ENCODE measurements around the gene COL15A1.

Gene COL15A1

GRCh38 chr9:99079542-99079941 lies 135.8 kb downstream of the COL15A1 start:
- no peak for DNase-seq (ENCODE audit: low spot score)
- no peak overlapping the region for H3K27ac ChIP-seq
- TF ChIP-seq CTCF (IDR thresholded peaks at IDR 0.05) = no peak
- H3K4me3 ChIP-seq = no peak overlapping the region

GRCh38 chr9:99083051-99083450 lies 139.3 kb downstream of the COL15A1 start:
- H3K27ac ChIP-seq = no peak overlapping the region
- DNase-seq (ENCODE audit: low spot score) = no peak
- no peak for TF ChIP-seq CTCF (IDR thresholded peaks at IDR 0.05)
- no peak overlapping the region for H3K4me3 ChIP-seq

DNA sequence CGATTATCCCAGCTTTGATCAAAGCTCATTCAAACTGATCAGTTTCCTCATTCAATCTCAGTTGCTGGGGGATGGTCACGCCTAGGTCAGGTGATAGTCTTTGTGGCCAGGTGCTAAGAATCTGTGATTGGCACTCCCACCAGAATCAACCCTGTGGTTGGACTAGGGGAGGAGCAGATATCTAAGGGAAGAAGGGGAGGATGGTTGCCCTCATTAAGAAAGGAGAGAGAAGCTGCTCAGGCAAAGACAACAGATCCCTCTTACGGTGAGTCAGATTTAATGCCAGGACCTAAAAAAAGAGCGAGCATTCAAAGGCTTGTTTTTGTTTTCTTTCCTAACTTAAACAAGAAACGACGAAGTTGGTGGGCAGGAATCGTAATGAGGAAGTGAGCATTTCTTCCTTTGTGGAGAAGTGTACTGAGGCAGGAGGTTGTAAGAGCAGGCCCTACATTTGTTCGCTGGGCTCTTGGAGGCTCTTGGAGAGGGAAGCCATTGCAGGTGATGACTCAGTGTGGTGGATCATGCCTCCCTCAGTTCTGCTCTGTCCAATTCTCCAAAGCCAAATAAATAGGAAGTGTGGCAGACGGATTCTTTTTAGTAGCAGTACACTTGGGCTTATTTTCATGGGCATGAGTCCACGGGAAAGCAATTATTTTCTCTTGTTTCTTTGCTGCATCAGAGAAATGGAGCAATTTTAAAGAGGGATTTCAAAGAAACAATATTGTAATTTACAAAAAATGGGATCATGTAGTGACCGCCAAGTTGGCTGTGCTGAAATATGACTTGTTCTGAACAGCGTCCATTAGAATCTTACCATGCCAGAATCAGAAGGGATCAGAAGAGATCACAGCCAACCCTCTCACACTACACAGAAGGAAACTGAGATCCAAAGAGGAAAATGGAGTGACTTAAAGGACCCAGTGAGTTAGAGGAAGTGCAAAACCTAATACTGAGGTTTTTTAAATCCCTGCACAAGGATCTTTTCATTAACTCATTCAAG lies 142.5 kb downstream of the COL15A1 start:
- Histone ChIP-seq H3K27ac (peak overlapping the region in 1 of 2 donors; percentile 61), H3K4me3 (no peak overlapping the region)
- TF ChIP-seq CTCF (IDR thresholded peaks at IDR 0.05) = no peak
- no peak for DNase-seq (ENCODE audit: low spot score)

- DNase-seq (ENCODE audit: low spot score) = no peak
- TF ChIP-seq CTCF (IDR thresholded peaks at IDR 0.05) = no peak
- Histone ChIP-seq H3K27ac (no peak overlapping the region), H3K4me3 (no peak overlapping the region)
These were observed 143.8 kb downstream of the COL15A1 start for GRCh38 chr9:99087462-99087861.

DNA sequence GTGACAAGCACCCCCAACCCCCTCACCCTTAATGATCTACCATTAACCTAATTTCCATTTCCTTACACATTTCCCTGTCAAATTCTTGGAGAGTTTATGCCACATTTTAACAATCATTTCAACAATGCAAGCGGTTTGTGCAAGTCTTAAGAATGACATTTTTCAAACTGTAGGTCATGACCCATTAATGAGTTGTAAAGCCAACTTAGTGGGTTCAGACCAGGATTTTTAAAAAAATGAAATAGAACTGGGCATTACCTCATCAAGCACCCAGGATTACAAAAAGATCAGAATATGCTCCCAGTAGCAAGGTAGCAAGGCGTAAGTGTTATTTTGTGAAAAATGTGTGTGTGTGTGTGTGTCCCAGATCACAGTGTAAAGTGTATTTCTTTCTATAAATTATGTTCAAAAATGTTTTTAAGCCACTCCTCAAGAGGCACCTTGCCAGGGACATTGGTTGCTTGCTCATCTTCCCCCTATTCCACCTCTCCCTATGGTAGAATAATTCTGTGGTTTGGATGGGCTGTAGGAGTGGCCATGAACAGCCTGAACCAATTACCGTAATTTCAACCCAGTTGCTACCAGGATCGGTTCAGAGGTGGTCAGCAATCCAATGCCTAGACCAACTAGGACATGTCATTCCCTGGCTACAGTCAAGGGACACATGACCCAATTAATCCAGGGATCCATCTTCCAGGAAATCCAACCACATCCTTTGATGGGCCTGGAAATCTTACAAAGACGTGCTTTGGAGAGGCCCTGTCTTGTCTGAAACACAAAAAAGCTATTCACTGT lies 146.8 kb downstream of the COL15A1 start:
- no peak for TF ChIP-seq CTCF (IDR thresholded peaks at IDR 0.05)
- no peak overlapping the region for H3K27ac ChIP-seq
- DNase-seq (ENCODE audit: low spot score) = no peak
- H3K4me3 ChIP-seq = no peak overlapping the region

DNA sequence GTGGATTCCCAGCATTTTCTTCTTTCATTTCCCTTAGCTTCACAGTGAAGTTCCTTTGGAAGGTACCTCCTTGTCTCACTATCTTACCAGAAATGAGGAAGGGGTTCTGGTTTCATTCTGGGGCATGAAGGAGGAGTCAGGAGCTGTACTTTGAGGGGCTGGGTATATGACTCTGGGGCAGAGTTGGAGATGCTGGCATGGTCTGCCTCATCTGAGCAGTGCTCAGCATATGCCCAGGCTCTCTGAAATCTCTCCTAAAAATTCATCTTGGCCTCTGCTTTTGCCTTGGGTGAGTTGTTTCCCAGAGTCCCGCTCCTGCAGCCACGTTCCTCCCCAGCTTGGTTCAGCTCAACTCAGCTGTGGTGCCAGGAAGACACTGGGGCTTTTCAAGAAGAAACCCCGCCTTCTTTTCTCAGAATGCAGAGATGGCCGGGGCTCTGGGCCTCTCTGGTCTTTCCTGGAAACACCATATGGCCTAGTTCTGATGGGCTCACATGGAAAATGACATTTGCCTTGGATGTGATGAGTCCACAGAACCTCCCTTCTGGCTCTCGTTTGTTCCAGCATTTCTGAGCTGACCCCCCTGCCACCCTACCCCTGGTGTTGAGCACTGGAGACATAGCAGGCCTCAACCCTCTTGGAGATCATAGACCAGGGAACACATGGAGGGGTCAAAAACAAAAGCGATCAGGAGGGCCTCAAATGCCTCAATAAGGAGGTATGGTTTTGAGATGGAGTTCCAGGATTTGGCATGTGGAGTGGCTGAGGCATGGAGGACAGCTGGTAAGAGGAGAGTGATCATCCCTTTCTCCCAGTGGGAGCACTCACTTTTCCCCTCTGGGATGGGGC lies 149.2 kb downstream of the COL15A1 start:
- H3K4me3 ChIP-seq = no peak overlapping the region
- no peak for DNase-seq (ENCODE audit: low spot score)

More for the DNA sequence above, 149.2 kb downstream of the COL15A1 start:
- TF ChIP-seq CTCF (IDR thresholded peaks at IDR 0.05) = no peak
- no peak overlapping the region for H3K27ac ChIP-seq
